SH-SY5Y (cell line): Measurements from ENCODE around the gene SKIC2.

Experiments used
- GATA2 ChIP-seq: IDR thresholded peaks from 2 replicates; pipeline ENCODE4 v1.6.1; 2011; ENCODE audit warnings: mild to moderate bottlenecking, low read depth, low read length
- GATA3 ChIP-seq: IDR thresholded peaks from 2 replicates; pipeline ENCODE4 v1.6.1; 2011; ENCODE audit warnings: low read depth, mild to moderate bottlenecking, low read length, moderate library complexity

GRCh38 chr6:31933537-31933936 lies 25.4 kb upstream of the SKIC2 start:
- no peak for TF ChIP-seq GATA3
- TF ChIP-seq GATA2 = no peak
